KBM-7 (cell line): ENCODE results near the gene CSNK2A3.

Experiments used
- DNase-seq: peaks from one replicate; pipeline ENCODE4 v3.0.0-alpha.2; 2015
- in situ Hi-C: fragments of 300-500 bp; cut with MboI; formaldehyde crosslinking; loops from 2 replicates; pipeline ENCODE4 v1.14.3; 2020; ENCODE audit warnings: low sequenced_read_pairs, low pct_unique_long_range_greater_than_20kb, mixed read lengths

CSNK2A3 gene

DNA sequence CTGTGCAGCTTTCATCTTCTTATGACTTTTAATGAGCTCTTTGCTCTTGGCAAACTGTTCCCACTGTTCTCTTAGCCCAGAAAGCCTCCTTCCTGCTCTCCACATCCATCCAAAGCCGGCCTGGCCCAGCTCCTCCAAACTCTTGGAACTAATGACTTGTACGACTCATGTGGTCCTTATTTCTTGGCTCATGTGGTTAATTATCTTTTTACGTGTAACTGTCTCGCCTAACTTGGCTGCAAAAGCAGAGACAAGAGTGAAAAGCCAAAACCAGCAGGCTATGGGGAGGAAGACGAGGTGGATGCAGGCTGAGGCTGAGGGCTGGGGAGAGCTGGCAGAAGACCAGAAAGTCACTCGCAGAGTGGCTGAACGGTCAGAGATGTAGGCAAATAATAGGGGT lies 5.5 kb downstream of the CSNK2A3 start:
- in situ Hi-C loops, result no loop called here
- DNase-seq, result no peak

DNA sequence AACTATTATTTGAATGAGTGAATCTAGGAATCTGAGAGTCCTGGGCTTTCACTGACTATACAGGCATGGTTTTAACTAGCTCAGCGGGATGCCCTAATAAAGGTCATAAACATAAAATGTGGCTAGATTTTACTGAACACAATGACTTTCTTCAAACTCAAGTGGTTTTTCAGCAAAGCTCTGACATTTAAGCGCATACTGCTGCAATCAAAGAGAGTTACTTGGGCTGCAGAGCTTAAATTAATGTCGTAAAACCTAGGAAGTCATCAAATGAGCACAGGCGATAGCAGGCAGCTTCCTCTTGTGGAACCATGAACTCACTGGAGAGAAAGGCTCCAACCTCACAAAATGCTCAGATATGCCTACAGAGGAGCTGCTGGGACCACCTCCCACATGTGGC lies 6.7 kb downstream of the CSNK2A3 start:
- in situ Hi-C loops, result no loop called here
- DNase-seq, result no peak

DNA sequence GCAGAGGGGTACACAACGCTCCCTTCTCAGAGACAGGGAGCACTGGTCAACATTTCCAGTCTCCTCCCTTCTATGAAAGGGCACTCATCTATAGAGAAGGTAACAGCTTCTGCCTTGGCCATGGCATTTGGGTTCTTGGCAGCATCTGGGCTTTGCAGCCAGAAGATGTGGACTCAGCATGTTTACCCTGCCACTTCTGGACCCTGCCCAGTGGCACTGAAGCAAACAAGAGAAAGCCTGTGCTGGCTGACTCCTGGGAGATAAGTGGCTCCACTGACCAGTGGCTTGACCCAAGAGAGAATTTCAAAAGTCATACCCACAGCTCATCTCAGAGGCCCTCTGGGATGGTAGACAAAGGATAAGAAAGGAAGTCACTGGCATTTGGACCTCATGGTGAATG lies 8.0 kb downstream of the CSNK2A3 start:
- in situ Hi-C loops, result no loop called here
- DNase-seq, result no peak

DNA sequence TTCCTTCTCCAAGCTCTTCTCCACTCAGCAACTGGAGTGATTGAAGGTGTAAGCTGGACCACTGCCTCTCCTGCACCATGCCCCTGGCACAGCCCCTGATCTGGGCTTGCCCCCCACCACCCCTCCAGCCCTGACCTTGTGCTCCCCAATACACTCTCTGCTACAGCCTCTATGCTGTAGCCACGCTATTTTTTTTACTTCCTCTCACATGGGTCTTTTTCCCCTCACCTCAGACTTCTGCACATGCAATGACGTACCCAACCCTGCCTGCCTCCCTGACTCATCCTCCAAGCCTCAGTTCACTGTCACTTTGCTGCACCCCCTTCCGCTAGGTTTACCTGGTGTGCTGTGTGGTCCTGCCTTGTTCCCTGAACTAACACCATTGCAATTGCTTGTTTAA lies 9.0 kb downstream of the CSNK2A3 start:
- DNase-seq, result no peak
- in situ Hi-C loops, result no loop called here

DNA sequence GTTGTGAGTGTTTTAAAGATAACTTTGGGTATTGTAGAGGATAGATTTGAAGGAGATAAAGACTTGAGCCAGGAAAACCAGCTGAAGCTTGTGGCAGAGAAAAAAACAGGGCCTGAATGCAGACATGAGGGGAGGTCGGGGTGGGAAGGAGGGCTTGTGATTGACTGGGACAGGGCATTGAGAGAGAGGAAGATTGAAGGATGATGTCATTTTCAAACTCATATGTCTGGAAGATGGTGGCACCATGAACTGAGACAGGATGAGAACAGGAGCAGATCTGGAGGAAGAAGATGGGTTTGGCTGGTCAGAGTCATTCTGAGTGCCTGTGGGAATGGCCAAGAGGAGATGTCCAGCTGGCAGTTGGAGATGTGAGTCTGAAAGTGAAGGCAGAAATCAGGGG lies 14.7 kb downstream of the CSNK2A3 start:
- in situ Hi-C loops, result no loop called here
- DNase-seq, result no peak

DNA sequence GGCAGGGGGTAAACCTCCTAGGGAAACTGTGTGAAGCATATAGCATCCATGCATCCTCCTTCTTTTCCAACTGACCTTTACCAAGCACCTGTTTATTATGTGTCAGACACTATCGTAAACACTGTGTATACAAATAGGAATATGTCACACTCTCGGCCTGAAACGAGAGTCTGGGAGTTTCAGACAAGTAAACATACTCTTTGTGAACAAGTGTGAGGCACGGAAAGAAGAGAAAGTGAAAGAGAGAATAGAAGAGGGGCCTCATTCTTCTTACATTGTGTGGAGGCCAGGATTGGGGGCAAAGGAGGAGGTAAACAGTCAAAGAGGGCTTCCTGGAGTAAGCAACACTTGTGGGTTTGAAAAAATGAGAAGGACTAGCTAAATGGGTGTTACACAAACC lies 16.4 kb downstream of the CSNK2A3 start:
- no peak for DNase-seq
- in situ Hi-C loops, result no loop called here

DNA sequence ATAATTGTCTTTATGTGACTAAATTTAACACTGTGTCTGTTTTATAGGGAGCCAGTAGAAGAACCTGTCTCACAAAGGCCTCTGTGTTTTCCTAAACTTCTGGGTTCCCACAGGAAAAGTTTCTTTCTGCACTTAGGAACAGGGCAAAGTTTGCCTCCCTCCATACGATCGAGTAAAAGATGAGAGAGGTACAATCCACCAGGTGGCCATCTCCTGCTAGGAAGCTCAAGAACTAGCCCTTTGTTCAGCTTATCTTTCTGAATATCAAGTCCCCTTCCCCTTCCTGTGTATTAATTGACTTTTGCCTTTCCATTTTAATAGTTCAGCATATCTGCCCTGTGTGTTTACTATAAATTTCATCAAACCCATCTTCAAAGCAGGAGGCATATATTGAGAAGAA lies 18.0 kb downstream of the CSNK2A3 start:
- in situ Hi-C loops, result no loop called here
- DNase-seq, result no peak

DNA sequence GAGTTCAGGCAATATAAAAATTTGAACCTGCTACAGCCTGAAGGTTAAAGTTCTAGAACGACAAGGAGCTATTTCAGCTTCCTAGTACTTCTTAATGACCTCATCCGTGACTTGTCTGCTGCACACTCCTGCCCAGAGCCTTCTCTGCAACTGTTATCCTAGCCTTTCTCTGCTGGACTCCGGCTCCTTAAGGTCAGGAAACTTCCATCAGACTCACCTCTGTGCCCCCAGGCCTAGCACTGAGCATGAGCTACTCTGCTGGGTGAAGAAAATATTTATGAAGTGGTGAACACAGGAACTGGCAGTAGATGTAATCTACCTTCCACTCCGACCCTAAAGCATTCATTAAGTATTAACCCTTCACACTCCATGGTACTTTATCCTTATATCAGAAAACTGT lies 18.4 kb downstream of the CSNK2A3 start:
- DNase-seq, result no peak
- in situ Hi-C loops, result no loop called here

DNA sequence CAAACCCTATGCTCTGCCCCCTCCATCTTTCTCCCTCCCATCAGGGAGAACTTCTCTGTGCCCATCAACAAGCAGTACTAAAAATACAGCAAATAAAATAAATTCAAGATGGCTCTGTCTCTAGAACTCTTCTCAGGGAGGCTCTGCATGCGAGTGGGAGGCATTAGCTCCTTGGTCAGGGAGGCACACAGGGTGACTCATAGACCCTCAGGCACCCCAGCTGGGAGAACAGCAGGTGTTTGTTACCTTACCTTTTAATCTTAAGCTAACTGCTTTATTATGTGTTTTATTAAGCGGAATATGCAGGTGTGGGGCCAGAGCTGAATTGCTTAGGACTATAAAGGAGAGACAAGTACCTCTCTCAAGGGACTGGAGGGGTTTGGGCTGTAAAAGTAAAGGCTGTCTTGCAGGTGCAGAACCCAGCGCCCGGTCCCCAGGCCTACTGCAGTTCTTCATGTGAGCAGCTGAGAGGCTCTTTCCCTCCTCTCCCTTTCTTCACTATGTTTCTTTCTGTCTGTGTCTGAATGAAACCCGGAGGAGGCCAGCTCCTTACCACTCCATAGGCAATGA lies 20.8 kb downstream of the CSNK2A3 start:
- no peak for DNase-seq
- in situ Hi-C loops, result no loop called here

DNA sequence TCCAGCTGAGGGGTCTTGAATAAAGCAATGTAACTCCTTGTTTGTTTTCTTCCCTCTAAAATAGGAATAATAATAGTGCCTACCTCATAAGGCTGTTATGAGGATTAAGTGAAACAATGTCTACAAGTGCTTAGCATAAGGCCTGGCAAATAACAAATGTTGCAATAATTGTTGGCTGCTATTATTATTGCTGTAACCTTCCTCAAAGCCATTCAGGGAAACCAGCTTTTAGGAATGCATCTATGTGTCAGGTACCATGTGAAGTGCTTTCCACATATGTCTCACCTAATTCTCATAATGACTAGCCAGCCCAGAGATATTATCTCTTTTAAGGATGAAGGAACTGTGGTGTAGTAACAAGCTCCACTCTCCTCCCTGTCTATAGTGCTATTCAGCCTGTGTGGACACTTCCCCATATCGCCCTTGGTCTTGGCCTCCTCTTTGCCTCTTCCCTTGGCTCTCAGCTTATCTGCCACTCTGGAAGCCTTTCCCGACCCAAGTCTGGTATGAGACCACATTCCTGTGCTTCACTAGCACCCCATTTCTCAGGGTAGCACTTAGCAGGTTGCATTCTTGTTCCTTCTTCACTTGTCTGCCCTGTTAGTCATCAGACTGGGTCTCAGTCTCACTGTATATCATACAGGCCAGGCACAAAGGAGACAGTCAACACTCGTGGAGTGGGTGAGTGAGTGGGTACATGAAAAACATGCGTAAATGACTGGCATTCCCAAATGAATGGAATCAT lies 23.8 kb downstream of the CSNK2A3 start:
- DNase-seq, result no peak
- in situ Hi-C loops, result no loop called here

DNA sequence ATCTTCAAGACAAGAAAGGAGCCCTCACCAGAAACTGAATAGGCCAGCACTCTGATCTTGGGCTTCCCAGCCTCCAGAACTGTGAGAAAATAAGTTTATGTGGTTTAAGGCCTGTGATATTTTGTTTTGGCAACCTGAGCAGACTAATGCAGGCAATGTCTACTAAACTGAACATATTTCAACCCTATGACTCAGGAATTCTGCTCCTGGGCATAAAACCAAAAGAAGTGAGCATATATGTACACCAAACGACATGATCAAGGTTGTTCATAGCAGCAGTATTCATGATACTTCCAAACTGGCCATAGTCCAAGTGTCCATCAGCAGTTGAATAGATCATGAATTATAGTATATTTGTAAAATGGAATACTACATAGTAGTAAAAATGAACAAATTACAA lies 29.0 kb downstream of the CSNK2A3 start:
- in situ Hi-C loops, result no loop called here
- DNase-seq, result no peak

DNA sequence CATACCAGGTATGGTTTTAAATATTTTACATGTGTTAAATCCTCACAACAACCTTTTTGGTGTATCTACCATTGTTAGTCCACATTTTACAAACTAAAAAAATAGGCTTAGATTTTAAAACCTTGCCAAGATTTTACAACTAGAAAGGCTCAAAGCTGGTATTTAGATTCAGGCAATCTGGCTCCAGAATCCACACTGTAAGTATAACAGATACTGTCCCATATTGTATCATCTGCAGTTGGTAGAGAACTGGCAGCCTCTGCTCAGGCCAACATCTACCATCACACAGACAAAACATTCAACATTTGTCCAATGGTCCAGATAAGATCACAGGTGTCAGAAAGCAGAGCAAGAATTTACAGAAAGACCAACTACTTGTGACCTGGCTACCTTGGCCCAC lies 30.9 kb downstream of the CSNK2A3 start:
- DNase-seq, result no peak
- in situ Hi-C loops, result no loop called here

DNA sequence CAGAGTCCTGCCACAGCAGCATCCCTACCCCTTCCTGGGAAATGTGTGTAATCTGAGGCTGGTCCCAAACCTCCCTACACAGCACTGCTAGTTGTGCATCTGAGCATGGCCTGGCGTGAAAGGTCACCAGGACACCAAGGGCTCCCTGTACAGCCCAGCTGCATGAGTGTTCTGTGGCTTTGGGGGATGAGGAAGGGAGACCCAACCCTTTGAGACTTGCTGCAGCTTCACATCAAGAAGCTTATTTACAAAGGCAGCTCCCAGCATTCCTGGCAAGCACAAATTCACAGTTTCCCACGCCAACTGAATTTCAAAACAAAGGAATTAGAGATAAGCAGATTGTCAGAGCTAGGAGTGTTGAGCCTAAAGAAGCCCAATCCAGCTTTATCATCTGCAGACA lies 32.2 kb downstream of the CSNK2A3 start:
- DNase-seq, result no peak
- in situ Hi-C loops, result no loop called here

DNA sequence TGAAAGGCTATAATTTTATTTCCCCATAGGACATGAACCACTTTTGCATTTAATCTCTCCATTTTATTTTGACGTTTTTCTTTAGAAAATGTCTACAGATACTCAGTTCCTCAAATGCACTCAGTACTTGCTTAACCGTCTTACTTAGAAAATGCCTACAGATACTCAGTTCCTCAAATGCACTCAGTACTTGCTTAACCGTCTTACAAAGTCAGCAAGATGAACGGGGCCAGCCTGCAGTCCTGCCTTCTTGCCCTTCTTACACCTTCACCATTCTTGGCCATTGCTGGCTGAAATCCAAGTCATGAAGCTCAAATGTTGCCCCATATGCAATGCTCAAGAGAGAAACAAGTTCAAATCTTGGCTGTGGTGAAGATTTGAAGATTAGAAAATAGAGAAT lies 34.1 kb downstream of the CSNK2A3 start:
- DNase-seq, result peak; percentile 54
- in situ Hi-C loops, result no loop called here

DNA sequence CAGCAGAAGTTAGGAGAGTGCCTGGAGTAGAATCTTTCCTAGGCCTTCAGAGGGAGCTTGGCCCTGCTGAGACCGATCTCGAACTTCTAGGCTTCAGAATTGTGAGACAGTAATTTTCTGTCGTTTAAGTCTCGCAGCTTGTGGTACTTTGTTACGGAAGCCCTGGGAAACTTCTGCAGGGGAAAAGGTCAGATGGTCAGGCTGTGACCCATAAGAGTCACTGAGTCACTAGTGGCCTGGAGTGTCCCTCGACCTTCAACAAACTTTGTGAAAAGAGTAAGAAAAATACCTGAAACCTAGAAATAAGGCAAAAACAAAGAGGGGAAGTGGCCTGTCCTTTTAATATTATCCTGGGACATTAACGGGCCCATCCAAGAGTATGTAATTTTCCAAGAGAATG lies 34.6 kb downstream of the CSNK2A3 start:
- no peak for DNase-seq

DNA sequence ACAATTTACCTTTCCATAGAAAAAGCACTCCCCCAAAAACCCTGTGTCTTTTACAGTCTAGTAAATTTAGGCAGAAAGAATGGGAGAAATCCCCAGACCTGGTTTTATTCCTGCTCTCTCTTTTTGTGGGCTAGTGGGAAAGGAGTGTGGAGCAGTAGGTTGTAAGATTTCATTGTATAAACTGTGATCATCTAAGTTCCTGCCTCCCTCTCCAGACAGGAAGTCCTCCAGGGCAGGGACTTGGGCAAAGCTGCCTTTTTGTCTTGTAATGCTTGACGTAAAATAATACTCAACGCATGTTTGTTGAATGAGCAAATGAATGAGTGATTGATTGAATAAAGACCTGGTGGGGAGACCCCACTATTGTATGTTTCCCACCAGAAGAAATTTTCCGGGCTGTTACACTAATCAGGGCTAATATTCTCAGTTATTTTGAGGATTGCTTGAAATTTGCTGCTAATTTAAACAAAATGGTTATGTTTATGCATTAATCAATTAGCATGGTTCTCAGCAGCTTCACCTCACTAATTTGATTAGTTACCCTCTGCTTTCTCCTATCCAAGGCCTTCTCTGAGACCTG lies 36.3 kb downstream of the CSNK2A3 start:
- no peak for DNase-seq
- in situ Hi-C loops, result no loop called here

More for the DNA sequence above, 34.6 kb downstream of the CSNK2A3 start:
- in situ Hi-C loops, result no loop called here

DNA sequence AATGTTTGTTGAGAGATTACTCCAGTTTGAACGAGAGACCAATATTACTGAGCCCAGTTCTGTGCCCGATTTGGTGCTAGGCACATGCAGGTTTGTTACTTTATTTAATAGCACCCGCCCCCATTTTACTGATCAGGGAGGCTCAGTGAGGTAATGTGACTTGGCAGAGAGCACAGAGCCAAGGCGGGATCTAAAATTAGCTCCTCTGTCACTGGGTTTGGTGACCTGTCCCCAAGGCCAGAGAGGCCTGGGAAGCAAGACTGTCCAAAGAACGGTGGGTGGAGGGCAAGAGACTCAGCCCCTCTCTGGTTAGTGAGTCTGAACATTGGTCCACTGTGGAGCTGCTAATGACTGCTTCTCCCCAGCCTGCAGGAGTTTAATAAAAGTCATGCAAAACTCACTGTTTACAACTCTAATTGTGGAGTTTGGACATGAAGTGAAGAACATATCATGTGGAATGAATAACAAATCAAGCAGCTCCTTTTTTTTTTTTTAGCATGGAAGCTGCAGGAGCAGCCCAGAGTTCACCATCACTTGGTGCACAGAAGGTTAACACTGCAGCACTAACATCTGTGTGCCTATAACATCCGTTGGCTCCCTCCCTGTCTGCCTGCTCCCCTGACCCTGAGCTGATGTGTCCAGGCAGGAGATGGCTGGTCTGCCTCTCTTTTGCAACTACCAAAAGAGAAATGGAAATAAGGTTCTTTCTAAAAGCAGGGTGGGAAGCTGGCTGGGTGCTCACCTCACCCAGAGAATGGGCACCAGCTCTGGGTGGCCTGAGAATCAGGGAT lies 39.0 kb downstream of the CSNK2A3 start:
- DNase-seq, result no peak
- in situ Hi-C loops, result no loop called here

DNA sequence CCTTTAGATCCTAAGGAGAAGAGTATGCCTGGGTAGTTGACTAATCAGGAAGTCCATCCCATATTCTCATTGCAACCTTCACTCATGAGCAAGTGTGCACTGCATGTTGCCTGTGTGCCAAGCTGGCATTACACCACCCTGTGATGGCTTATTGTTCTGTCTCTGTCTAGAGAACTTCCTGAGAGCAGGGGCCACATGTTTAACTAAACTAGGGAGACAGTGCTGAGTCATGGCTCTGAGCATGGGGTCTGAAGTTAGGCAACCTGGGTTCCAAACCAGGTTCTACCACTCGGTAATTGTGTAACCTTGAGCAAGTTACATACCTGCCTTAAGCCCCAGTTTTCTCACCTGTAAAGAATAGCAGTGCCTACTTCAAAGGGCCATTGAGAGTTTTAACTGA lies 39.6 kb downstream of the CSNK2A3 start:
- no peak for DNase-seq
- in situ Hi-C loops, result no loop called here

DNA sequence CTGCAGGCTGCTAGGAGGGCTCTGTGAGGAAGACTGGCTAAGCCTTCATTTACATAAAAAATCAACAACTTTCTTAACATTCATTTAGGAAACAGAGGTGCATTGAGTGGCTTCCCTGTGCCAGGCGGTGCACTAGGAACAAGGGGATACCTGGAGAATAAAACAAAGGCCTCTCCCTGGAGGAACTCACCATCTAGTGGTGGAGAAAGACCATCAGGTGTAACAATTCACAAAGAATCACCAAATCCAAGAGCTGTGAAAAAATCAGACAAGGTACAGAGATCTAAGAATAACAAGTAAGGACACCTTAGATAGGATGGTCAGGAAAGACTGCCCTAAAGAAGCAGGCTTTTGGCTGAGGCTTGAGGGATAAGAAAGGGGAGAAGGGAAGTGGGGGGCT lies 40.3 kb downstream of the CSNK2A3 start:
- no peak for DNase-seq
- in situ Hi-C loops, result no loop called here

DNA sequence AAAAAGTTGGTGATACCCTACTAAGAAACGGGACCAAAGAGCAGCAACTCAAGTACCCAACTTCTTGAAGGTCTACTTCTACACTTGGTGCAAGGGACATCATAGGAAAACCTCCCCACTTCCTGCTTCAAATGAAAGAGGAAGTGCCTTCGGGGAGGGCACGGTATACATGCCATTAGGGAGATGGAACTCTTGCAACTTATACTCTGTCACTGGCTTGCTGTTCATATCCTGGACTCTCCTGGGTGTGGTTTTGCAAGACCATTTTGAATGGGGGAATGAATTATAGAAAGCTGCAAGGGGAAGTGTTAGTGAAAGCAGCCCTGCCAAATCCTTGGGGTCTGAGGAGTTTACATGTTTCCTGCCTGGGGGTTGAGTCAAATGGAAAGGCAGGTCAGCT lies 41.9 kb downstream of the CSNK2A3 start:
- DNase-seq, result peak; percentile 95
- in situ Hi-C loops, result no loop called here
